WTC11 (cell line): ENCODE results near the gene CLCF1. TPM values are rescaled to one million over a fixed set of nuclear protein-coding genes. Genes with fewer than 3 reads are reported as not detected.

ENCODE experiments used
- ATF6 ChIP-seq: sonication (generic); formaldehyde crosslinking; IDR thresholded peaks from 2 replicates; pipeline ENCODE4 v1.8.1; 2023; ENCODE audit warnings: mild to moderate bottlenecking, missing genetic modification reagents
- CREM ChIP-seq: sonication (generic); formaldehyde crosslinking; IDR thresholded peaks from 2 replicates; pipeline ENCODE4 v1.8.1; 2022; ENCODE audit warnings: mild to moderate bottlenecking, missing genetic modification reagents, moderate library complexity
- E2F1 ChIP-seq: sonication (generic); formaldehyde crosslinking; IDR thresholded peaks from 2 replicates; pipeline ENCODE4 v1.8.0; 2022; ENCODE audit warnings: mild to moderate bottlenecking, missing genetic modification reagents
- E2F4 ChIP-seq: sonication (generic); formaldehyde crosslinking; IDR thresholded peaks from 2 replicates; pipeline ENCODE4 v1.8.1; 2022; ENCODE audit warnings: low read depth, mild to moderate bottlenecking, moderate library complexity, missing genetic modification reagents, borderline replicate concordance
- E2F5 ChIP-seq: sonication (generic); formaldehyde crosslinking; IDR thresholded peaks from 2 replicates; pipeline ENCODE4 v1.8.1; 2022; ENCODE audit warnings: mild to moderate bottlenecking, moderate library complexity, missing genetic modification reagents
- EMX1 ChIP-seq: fragments of 250-450 bp; sonication (Bioruptor Pico); IDR thresholded peaks from 2 replicates; pipeline ENCODE4 v1.8.0; 2021; ENCODE audit warnings: mild to moderate bottlenecking
- ERG ChIP-seq: fragments of 250-450 bp; sonication (Bioruptor Pico); IDR thresholded peaks from 2 replicates; pipeline ENCODE4 v1.8.0; 2021; ENCODE audit warnings: mild to moderate bottlenecking
- ETV6 ChIP-seq: sonication (generic); formaldehyde crosslinking; IDR thresholded peaks from 2 replicates; pipeline ENCODE4 v1.8.1; 2022; ENCODE audit warnings: mild to moderate bottlenecking, missing genetic modification reagents
- FOXP4 ChIP-seq: sonication (generic); formaldehyde crosslinking; IDR thresholded peaks from 2 replicates; pipeline ENCODE4 v1.8.0; 2022; ENCODE audit warnings: mild to moderate bottlenecking, missing genetic modification reagents
- JAZF1 ChIP-seq: fragments of 250-450 bp; sonication (Bioruptor Pico); IDR thresholded peaks from 2 replicates; pipeline ENCODE4 v1.9.0; 2021; ENCODE audit warnings: moderate library complexity, mild to moderate bottlenecking, inconsistent platforms
- MYBL2 ChIP-seq: sonication (generic); formaldehyde crosslinking; IDR thresholded peaks from 2 replicates; pipeline ENCODE4 v1.8.1; 2023; ENCODE audit warnings: mild to moderate bottlenecking, moderate library complexity, missing genetic modification reagents
- NFYB ChIP-seq: sonication (generic); formaldehyde crosslinking; conservative IDR thresholded peaks from 2 replicates; pipeline ENCODE4 v1.8.0; 2022; ENCODE audit warnings: low read depth, missing genetic modification reagents
- NR1H2 ChIP-seq: sonication (generic); formaldehyde crosslinking; IDR thresholded peaks from 2 replicates; pipeline ENCODE4 v1.9.0; 2021; ENCODE audit warnings: mild to moderate bottlenecking, moderate library complexity, missing genetic modification reagents
- OVOL2 ChIP-seq: fragments of 250-450 bp; sonication (Bioruptor Pico); IDR thresholded peaks from 2 replicates; pipeline ENCODE4 v1.9.0; 2021; ENCODE audit warnings: mild to moderate bottlenecking, borderline replicate concordance
- PRDM15 ChIP-seq: sonication (generic); formaldehyde crosslinking; IDR thresholded peaks from 2 replicates; pipeline ENCODE4 v1.8.0; 2022; ENCODE audit warnings: missing genetic modification reagents
- PRRX2 ChIP-seq: fragments of 250-450 bp; sonication (Bioruptor Pico); IDR thresholded peaks from 2 replicates; pipeline ENCODE4 v1.8.0; 2021; ENCODE audit warnings: mild to moderate bottlenecking
- RORB ChIP-seq: fragments of 250-450 bp; sonication (Bioruptor Pico); IDR thresholded peaks from 2 replicates; pipeline ENCODE4 v1.9.0; 2021; ENCODE audit warnings: mild to moderate bottlenecking
- ZNF138 ChIP-seq: sonication (generic); formaldehyde crosslinking; conservative IDR thresholded peaks from 2 replicates; pipeline ENCODE4 v1.8.1; 2022; ENCODE audit warnings: mild to moderate bottlenecking, moderate library complexity, missing genetic modification reagents
- ZNF512 ChIP-seq: sonication (generic); formaldehyde crosslinking; IDR thresholded peaks from 2 replicates; pipeline ENCODE4 v1.8.1; 2022; ENCODE audit warnings: missing genetic modification reagents, borderline replicate concordance
- ZNF671 ChIP-seq: fragments of 250-450 bp; sonication (Bioruptor Pico); IDR thresholded peaks from 2 replicates; pipeline ENCODE4 v1.8.0; 2021; ENCODE audit warnings: mild to moderate bottlenecking
- total RNA-seq: library from RNA; stranded (reverse); gene quantifications from 3 replicates; pipeline ENCODE4 v1.2.3, GENCODE V29; 2021

The CLCF1 gene
- total RNA-seq, 1 experiment from 2014 or later = 0.92 TPM

- no peak for TF ChIP-seq ATF6 (CRISPR knock-in tag)
- TF ChIP-seq PRRX2 (CRISPR knock-in tag) = no peak
- peak; percentile 74; the same call in 1 of the 2 replicates for TF ChIP-seq CREM
- no peak for TF ChIP-seq NR1H2 (CRISPR knock-in tag)
- no peak for TF ChIP-seq RORB
- TF ChIP-seq OVOL2 = no peak
- TF ChIP-seq EMX1 (CRISPR knock-in tag) = no peak
- no peak for TF ChIP-seq JAZF1 (CRISPR knock-in tag)
- TF ChIP-seq ERG (CRISPR knock-in tag) = no peak
- TF ChIP-seq E2F5 (CRISPR knock-in tag) = peak; percentile 92
- no peak for TF ChIP-seq NFYB
- TF ChIP-seq ETV6 (CRISPR knock-in tag) = peak; percentile 89; the same call in 1 of the 2 replicates
- TF ChIP-seq PRDM15 (CRISPR knock-in tag) = peak; percentile 46; the same call in 1 of the 2 replicates
- no peak for TF ChIP-seq E2F4 (CRISPR knock-in tag)
- peak; percentile 75 for TF ChIP-seq FOXP4
- TF ChIP-seq MYBL2 (CRISPR knock-in tag) = no peak
- no peak for TF ChIP-seq ZNF138 (CRISPR knock-in tag)
- TF ChIP-seq E2F1 (CRISPR knock-in tag) = no peak
- no peak for TF ChIP-seq ZNF671 (CRISPR knock-in tag)
- no peak for TF ChIP-seq ZNF512 (CRISPR knock-in tag)
Measured at GRCh38 chr11:67420646-67421429, 47.4 kb upstream of the CLCF1 start (continued).
